Embryonic facial prominence (tissue), 1 donor: Measurements from ENCODE around the gene RAPH1.

Source experiments
- DNase-seq: peaks from one replicate; pipeline ENCODE4 v3.0.0-alpha.2; 2016; ENCODE audit errors: extremely low spot score

Gene RAPH1

GRCh38 chr2:203361495-203361894 is 173.6 kb downstream of the RAPH1 start:
- no peak for DNase-seq

GRCh38 chr2:203360833-203361430 is 174.2 kb downstream of the RAPH1 start:
- DNase-seq: no peak

GRCh38 chr2:203359450-203359849 is 175.7 kb downstream of the RAPH1 start:
- no peak for DNase-seq

- no peak for DNase-seq
Observed at GRCh38 chr2:203354966-203355365, 180.1 kb downstream of the RAPH1 start.

GRCh38 chr2:203352604-203353255 is 182.4 kb downstream of the RAPH1 start:
- no peak for DNase-seq

GRCh38 chr2:203347375-203347774 is 187.7 kb downstream of the RAPH1 start:
- no peak for DNase-seq

GRCh38 chr2:203346612-203347011 is 188.5 kb downstream of the RAPH1 start:
- no peak for DNase-seq

GRCh38 chr2:203344667-203345066 is 190.4 kb downstream of the RAPH1 start:
- DNase-seq: no peak
